C4-2B (cell line): ENCODE data around the gene CACNA1S.

Experiments
- H3K27ac ChIP-seq: fragments of 450-650 bp; 2 replicates; pipeline ENCODE4 v1.5.1; 2017
- CTCF ChIP-seq: fragments of 450-650 bp; conservative IDR thresholded peaks from 2 replicates; pipeline ENCODE4 v1.5.1; 2017; ENCODE audit warnings: mild to moderate bottlenecking
- ZFX ChIP-seq: fragments of 450-650 bp; IDR thresholded peaks from 2 replicates; pipeline ENCODE4 v1.6.1; 2017

CACNA1S gene

GRCh38 chr1:201083741-201084140, 28.5 kb downstream of the CACNA1S start:
- TF ChIP-seq CTCF: no peak

GRCh38 chr1:201080135-201080534, 32.1 kb downstream of the CACNA1S start:
- no peak for TF ChIP-seq CTCF
- no peak for TF ChIP-seq ZFX
- no peak overlapping the region for H3K27ac ChIP-seq

More at GRCh38 chr1:201083741-201084140, 28.5 kb downstream of the CACNA1S start:
- no peak overlapping the region for H3K27ac ChIP-seq

GRCh38 chr1:201077736-201078135, 34.5 kb downstream of the CACNA1S start:
- no peak for TF ChIP-seq ZFX
- TF ChIP-seq CTCF: no peak
- H3K27ac ChIP-seq: no peak overlapping the region

- H3K27ac ChIP-seq: no peak overlapping the region
- no peak for TF ChIP-seq CTCF
- no peak for TF ChIP-seq ZFX
Observed at GRCh38 chr1:201077116-201077515, 35.1 kb downstream of the CACNA1S start.

GRCh38 chr1:201076092-201076491, 36.1 kb downstream of the CACNA1S start:
- no peak overlapping the region for H3K27ac ChIP-seq
- TF ChIP-seq ZFX: no peak
- TF ChIP-seq CTCF: no peak

- no peak overlapping the region for H3K27ac ChIP-seq
- no peak for TF ChIP-seq CTCF
Observed at GRCh38 chr1:201074018-201074417, 38.2 kb downstream of the CACNA1S start.

GRCh38 chr1:201072922-201073321, 39.3 kb downstream of the CACNA1S start:
- no peak overlapping the region for H3K27ac ChIP-seq
- TF ChIP-seq ZFX (no peak), CTCF (no peak)
